ENCODE results near the gene ASAP3.

Gene ASAP3

DNA sequence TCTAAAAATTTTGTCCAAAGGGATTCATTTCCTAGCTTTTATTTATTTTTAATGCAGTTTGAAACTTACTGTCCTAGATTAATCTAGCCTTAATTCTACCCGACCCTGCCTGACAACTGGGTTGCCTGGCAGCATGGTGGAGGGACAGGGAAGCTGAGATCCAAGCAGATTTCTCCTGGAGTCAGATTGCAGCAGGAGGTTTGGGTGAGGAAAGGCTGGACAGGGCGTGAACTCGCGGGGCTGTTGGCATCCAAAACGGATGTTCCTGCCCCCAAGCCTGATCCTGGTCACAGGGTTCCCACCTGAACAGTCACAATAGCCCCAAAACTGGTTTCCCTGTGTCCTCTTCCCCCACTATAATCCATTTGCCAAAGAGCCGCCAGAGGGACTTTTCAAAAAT is 82.7 kb downstream of the ASAP3 start:
- ATAC-seq, result no peak
- TF ChIP-seq PPARA (CRISPR knock-in tag; IDR thresholded peaks at IDR 0.05; ENCODE audit: borderline replicate concordance) (no peak), ISL1 (CRISPR knock-in tag; IDR thresholded peaks at IDR 0.05) (no peak), ZFP30 (CRISPR knock-in tag; IDR thresholded peaks at IDR 0.05) (no peak), ZNF565 (CRISPR knock-in tag; conservative IDR thresholded peaks at IDR 0.05; ENCODE audit: low read depth) (no peak), CSDC2 (CRISPR knock-in tag; IDR thresholded peaks at IDR 0.05) (no peak)
- TF ChIP-seq, protein P1, sequence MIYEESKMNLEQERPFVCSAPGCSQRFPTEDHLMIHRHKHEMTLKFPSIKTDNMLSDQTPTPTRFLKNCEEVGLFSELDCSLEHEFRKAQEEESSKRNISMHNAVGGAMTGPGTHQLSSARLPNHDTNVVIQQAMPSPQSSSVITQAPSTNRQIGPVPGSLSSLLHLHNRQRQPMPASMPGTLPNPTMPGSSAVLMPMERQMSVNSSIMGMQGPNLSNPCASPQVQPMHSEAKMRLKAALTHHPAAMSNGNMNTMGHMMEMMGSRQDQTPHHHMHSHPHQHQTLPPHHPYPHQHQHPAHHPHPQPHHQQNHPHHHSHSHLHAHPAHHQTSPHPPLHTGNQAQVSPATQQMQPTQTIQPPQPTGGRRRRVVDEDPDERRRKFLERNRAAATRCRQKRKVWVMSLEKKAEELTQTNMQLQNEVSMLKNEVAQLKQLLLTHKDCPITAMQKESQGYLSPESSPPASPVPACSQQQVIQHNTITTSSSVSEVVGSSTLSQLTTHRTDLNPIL (CRISPR knock-in tag; IDR thresholded peaks at IDR 0.05; ENCODE audit: low read depth), result no peak
- TF ChIP-seq, protein P2, sequence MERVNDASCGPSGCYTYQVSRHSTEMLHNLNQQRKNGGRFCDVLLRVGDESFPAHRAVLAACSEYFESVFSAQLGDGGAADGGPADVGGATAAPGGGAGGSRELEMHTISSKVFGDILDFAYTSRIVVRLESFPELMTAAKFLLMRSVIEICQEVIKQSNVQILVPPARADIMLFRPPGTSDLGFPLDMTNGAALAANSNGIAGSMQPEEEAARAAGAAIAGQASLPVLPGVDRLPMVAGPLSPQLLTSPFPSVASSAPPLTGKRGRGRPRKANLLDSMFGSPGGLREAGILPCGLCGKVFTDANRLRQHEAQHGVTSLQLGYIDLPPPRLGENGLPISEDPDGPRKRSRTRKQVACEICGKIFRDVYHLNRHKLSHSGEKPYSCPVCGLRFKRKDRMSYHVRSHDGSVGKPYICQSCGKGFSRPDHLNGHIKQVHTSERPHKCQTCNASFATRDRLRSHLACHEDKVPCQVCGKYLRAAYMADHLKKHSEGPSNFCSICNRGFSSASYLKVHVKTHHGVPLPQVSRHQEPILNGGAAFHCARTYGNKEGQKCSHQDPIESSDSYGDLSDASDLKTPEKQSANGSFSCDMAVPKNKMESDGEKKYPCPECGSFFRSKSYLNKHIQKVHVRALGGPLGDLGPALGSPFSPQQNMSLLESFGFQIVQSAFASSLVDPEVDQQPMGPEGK (CRISPR knock-in tag; IDR thresholded peaks at IDR 0.05; ENCODE audit: borderline replicate concordance), result no peak

DNA sequence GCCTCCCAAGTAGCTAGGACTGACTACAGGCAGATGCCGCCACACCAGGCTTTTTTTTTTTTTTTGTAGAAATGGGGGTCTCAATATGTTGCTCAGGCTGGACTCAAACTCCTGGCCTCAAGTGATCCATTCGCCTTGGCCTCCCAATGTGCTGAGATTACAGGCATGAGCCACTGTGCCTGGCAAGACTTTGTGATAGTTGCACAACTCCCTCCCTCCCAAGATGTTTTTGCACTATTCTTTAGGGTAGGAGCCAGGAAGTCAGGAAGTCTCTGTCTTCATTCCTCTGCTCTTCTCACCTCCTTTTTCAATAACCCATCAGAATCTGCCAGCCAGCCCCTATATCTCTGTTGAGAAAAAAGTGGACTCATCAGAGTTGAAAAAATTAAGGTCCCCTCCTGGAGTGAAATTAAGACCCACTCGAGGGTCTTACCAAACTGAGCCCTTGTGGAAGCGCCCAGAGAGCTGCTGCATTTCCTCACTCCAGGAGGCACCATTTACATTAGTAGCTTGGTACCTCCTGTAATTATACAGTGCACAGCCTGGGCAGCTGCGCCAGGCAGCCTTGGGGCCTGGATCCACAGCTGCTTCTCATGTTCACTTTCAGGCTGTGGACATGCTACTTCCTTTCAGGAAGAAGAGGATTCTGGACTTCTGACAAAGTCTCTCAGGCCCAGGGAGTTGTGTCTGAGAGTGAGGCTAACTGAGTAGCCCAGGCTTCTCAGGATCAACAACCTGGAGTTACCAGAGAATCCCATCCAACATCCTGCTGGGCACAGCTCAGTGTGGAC is 83.5 kb downstream of the ASAP3 start:
- no peak for ATAC-seq
- TF ChIP-seq OSR1 (CRISPR knock-in tag; IDR thresholded peaks at IDR 0.05) (no peak), ZNF565 (CRISPR knock-in tag; conservative IDR thresholded peaks at IDR 0.05; ENCODE audit: low read depth) (no peak), ARNTL (CRISPR knock-in tag; IDR thresholded peaks at IDR 0.05; ENCODE audit: borderline replicate concordance, low read depth) (no peak), ZC3H10 (CRISPR knock-in tag; IDR thresholded peaks at IDR 0.05) (no peak), TCF4 (CRISPR knock-in tag; IDR thresholded peaks at IDR 0.05; ENCODE audit: borderline replicate concordance) (no peak), ISL1 (CRISPR knock-in tag; IDR thresholded peaks at IDR 0.05) (no peak), CSDC2 (CRISPR knock-in tag; IDR thresholded peaks at IDR 0.05) (no peak), PPARA (CRISPR knock-in tag; IDR thresholded peaks at IDR 0.05; ENCODE audit: borderline replicate concordance) (no peak), RARB (CRISPR knock-in tag; IDR thresholded peaks at IDR 0.05) (no peak)
- TF ChIP-seq, protein P3, sequence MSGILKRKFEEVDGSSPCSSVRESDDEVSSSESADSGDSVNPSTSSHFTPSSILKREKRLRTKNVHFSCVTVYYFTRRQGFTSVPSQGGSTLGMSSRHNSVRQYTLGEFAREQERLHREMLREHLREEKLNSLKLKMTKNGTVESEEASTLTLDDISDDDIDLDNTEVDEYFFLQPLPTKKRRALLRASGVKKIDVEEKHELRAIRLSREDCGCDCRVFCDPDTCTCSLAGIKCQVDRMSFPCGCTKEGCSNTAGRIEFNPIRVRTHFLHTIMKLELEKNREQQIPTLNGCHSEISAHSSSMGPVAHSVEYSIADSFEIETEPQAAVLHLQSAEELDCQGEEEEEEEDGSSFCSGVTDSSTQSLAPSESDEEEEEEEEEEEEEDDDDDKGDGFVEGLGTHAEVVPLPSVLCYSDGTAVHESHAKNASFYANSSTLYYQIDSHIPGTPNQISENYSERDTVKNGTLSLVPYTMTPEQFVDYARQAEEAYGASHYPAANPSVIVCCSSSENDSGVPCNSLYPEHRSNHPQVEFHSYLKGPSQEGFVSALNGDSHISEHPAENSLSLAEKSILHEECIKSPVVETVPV (CRISPR knock-in tag; IDR thresholded peaks at IDR 0.05), result no peak
- TF ChIP-seq, protein P4, sequence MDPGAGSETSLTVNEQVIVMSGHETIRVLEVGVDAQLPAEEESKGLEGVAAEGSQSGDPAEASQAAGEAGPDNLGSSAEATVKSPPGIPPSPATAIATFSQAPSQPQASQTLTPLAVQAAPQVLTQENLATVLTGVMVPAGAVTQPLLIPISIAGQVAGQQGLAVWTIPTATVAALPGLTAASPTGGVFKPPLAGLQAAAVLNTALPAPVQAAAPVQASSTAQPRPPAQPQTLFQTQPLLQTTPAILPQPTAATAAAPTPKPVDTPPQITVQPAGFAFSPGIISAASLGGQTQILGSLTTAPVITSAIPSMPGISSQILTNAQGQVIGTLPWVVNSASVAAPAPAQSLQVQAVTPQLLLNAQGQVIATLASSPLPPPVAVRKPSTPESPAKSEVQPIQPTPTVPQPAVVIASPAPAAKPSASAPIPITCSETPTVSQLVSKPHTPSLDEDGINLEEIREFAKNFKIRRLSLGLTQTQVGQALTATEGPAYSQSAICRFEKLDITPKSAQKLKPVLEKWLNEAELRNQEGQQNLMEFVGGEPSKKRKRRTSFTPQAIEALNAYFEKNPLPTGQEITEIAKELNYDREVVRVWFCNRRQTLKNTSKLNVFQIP (CRISPR knock-in tag; IDR thresholded peaks at IDR 0.05; ENCODE audit: borderline replicate concordance, low read depth), result no peak
- TF ChIP-seq, protein P5, sequence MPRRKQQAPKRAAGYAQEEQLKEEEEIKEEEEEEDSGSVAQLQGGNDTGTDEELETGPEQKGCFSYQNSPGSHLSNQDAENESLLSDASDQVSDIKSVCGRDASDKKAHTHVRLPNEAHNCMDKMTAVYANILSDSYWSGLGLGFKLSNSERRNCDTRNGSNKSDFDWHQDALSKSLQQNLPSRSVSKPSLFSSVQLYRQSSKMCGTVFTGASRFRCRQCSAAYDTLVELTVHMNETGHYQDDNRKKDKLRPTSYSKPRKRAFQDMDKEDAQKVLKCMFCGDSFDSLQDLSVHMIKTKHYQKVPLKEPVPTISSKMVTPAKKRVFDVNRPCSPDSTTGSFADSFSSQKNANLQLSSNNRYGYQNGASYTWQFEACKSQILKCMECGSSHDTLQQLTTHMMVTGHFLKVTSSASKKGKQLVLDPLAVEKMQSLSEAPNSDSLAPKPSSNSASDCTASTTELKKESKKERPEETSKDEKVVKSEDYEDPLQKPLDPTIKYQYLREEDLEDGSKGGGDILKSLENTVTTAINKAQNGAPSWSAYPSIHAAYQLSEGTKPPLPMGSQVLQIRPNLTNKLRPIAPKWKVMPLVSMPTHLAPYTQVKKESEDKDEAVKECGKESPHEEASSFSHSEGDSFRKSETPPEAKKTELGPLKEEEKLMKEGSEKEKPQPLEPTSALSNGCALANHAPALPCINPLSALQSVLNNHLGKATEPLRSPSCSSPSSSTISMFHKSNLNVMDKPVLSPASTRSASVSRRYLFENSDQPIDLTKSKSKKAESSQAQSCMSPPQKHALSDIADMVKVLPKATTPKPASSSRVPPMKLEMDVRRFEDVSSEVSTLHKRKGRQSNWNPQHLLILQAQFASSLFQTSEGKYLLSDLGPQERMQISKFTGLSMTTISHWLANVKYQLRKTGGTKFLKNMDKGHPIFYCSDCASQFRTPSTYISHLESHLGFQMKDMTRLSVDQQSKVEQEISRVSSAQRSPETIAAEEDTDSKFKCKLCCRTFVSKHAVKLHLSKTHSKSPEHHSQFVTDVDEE (CRISPR knock-in tag; IDR thresholded peaks at IDR 0.05), result no peak

DNA sequence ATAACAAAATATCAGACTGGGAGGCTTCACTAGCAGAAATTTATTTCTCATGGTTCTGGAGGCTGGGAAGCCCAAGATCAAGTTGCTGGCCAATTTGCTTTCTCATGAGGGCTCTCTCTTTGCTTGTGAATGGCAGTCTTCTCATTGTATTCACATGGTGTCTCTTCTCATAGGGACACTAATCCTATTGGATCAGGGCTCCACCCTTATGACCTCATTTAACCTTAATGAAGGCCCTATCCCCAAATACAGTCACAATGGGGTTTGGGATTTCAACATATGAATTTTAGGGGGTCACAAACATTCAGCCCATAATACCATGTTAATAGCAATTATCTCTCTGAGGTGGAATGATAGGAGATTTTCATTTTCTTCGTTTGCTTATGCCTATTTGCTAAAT is 84.8 kb downstream of the ASAP3 start:
- TF ChIP-seq BACH2 (CRISPR knock-in tag; IDR thresholded peaks at IDR 0.05; ENCODE audit: borderline replicate concordance) (no peak), ZC3H10 (CRISPR knock-in tag; IDR thresholded peaks at IDR 0.05) (no peak), CSDC2 (CRISPR knock-in tag; IDR thresholded peaks at IDR 0.05) (no peak)
- no peak for ATAC-seq

DNA sequence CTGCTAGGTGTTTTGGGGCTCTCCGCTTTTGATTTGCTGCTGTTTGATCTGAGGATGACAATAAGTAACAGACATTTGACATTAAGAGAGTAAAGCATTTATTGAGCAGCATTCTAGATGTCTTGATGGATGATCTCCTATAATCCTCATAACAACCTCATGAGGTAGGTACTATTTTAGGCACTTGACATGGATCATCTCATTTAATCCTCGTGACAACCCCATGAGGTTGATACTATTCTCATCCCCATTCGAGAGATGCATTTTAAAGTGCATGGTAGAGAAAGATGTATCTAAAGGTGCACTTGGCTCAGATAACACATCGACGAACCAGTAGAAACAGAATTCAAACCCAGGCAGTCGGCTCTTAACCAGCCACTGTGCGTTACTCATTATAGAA is 86.1 kb downstream of the ASAP3 start:
- no peak for ATAC-seq
- TF ChIP-seq ZNF8 (CRISPR knock-in tag; IDR thresholded peaks at IDR 0.05), result no peak
- TF ChIP-seq PPARA (CRISPR knock-in tag; IDR thresholded peaks at IDR 0.05; ENCODE audit: borderline replicate concordance), result no peak
- TF ChIP-seq TOX (CRISPR knock-in tag; IDR thresholded peaks at IDR 0.05; ENCODE audit: borderline replicate concordance), result no peak
- TF ChIP-seq BACH2 (CRISPR knock-in tag; IDR thresholded peaks at IDR 0.05; ENCODE audit: borderline replicate concordance), result no peak
- TF ChIP-seq, protein P5 (CRISPR knock-in tag; IDR thresholded peaks at IDR 0.05), result no peak
- TF ChIP-seq, protein P4 (CRISPR knock-in tag; IDR thresholded peaks at IDR 0.05; ENCODE audit: borderline replicate concordance, low read depth), result no peak
